Measurements from ENCODE around the gene SRCAP.

Gene SRCAP

DNA sequence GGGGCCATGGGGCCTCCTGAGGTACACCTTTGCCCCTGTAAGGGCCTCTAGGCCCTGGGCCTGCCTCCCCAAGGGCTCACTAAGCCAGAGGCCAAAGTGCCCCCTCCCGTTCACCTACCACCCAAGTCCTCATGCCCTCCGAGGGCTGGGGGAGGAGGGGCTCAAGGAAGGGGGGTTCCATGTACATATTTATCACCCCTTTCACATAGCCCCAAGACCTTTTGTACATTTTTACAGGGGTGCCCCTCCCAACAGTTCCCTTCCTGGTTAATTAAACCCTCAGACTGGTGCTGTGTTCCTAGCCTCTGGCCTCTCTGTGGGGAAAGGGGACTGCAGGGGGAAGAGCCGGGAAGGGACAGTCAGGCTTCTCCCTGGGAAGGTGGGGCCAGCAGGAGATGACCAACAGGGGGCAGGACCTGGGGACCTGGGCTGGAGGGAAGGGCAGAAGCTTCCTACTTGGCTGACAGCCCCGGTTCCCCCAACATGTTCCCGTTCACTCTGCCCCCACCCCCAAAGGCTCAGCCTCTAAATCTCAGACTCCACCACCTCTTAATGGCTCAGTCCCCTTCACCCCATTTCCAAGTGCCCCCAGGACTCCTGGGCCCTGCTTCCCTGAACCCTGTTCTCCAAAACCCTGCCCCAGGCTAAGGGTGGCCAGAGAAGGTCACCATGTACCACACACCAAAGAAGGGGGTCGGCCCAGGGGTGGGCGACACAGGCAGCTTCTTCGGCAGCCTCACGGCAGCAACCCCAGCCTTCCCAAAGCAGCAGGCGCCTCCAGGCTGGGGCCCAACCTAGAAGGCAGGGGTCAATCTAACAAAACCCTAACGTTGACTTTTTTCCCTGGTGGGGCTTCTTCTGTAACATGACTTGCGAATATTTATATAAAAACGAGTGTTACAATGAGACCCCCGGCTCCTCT is 28.8 kb upstream of the SRCAP start:
- H3K4me3 ChIP-seq (ENCODE audit: low read length): no peak overlapping the region
- TF ChIP-seq, protein P1, sequence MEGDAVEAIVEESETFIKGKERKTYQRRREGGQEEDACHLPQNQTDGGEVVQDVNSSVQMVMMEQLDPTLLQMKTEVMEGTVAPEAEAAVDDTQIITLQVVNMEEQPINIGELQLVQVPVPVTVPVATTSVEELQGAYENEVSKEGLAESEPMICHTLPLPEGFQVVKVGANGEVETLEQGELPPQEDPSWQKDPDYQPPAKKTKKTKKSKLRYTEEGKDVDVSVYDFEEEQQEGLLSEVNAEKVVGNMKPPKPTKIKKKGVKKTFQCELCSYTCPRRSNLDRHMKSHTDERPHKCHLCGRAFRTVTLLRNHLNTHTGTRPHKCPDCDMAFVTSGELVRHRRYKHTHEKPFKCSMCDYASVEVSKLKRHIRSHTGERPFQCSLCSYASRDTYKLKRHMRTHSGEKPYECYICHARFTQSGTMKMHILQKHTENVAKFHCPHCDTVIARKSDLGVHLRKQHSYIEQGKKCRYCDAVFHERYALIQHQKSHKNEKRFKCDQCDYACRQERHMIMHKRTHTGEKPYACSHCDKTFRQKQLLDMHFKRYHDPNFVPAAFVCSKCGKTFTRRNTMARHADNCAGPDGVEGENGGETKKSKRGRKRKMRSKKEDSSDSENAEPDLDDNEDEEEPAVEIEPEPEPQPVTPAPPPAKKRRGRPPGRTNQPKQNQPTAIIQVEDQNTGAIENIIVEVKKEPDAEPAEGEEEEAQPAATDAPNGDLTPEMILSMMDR (IDR thresholded peaks at IDR 0.05; ENCODE audit: insufficient read depth, low read depth, low read length, missing control alignments): no peak

DNA sequence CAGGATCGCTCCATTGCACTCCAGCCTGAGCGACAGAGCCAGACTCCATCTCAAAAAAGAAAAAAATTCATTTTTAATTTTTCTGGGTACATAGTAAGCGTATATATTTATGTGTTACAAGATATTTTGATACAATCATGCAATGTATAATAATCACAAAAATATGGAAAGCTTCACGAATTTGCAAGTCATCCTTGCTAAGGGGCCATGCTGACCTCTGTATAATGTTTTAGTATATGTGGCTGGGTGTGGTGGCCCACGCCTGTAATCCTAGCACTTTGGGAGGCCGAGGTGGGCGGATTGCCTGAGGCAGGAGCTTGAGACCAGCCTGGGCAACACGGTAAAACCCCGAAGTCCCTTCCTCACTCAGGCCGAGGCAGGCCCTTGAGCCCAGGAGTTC is 23.8 kb upstream of the SRCAP start:
- TF ChIP-seq, protein P1 (IDR thresholded peaks at IDR 0.05; ENCODE audit: insufficient read depth, low read depth, low read length, missing control alignments): no peak
- no peak overlapping the region for H3K4me3 ChIP-seq (ENCODE audit: low read length)
- DNase-seq (ENCODE audit: low read depth): no peak

More for the DNA sequence above, 28.8 kb upstream of the SRCAP start:
- no peak for DNase-seq (ENCODE audit: low read depth)

DNA sequence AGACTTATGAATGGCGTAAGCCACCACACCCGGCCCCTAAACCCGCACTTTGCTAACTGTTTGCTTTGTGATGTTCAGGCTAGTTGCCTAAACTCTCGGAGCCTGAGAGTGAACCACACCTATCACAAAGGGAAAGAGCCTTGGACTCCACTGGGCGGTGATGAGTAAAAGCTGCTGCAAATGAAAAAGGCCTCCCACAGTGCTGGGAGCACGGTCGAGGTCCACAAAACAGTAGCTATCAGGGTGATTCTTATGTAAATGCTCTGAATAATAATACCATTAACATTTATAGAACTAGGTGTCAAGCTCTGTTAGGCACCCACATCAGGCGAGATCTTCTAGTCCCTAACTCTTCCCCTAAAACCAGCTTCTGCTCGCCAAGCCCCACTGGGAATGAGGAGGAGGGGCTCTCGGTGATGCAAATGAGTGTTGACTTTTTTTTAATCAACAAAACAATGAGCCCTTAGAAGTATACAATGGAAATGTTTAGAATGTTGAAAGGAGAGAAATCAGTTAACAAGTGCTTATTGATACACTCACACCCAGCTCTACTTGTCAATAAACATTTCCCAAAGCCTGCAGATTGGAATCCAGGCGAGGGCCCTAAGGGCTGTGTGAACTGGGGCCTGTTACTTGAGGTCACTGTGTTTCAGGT is 20.9 kb upstream of the SRCAP start:
- no peak overlapping the region for H3K4me3 ChIP-seq (ENCODE audit: low read length)
- TF ChIP-seq, protein P1 (IDR thresholded peaks at IDR 0.05; ENCODE audit: insufficient read depth, low read depth, low read length, missing control alignments): no peak
- no peak for DNase-seq (ENCODE audit: low read depth)

DNA sequence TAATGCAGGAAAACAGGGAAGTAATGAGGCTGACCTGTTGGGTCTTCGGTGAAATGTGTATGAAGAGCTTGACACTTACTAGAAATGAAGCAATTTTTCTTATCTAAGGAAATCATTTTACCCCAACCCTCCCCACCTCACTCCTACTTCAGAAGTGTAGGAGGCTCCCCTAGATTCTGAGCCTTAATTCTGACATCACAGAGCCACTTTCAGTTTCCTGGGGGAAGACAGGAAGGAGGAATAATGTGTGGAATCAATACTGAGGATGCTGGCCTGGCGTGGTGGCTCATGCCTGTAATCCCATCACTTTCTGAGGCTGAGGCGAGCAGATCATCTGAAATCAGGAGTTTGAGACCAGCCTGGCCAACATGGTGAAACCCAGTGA is 20.4 kb upstream of the SRCAP start:
- no peak overlapping the region for H3K4me3 ChIP-seq (ENCODE audit: low read length)
- no peak for DNase-seq (ENCODE audit: low read depth)
- TF ChIP-seq, protein P1 (IDR thresholded peaks at IDR 0.05; ENCODE audit: insufficient read depth, low read depth, low read length, missing control alignments): no peak

DNA sequence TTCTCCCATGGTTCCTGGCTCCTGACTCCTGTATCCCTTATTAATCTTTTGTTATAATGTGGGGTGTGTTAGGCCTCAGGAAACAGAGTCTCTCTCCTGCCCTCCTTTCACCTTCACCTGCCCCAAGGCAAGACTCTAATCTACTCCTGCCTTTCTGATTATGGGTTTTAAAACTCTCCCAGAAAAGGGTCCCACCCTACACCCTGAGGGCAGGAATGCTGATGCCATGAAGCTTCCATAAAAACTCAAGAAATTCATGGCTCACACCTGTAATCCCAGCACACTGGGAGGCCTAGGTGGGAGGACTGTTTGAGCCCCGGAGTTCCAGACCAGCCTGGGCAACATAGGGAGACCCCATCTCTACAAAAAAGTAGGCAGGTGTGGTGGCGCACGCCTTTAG is 18.6 kb upstream of the SRCAP start:
- TF ChIP-seq, protein P1 (IDR thresholded peaks at IDR 0.05; ENCODE audit: insufficient read depth, low read depth, low read length, missing control alignments): no peak
- DNase-seq (ENCODE audit: low read depth): no peak
- no peak overlapping the region for H3K4me3 ChIP-seq (ENCODE audit: low read length)

DNA sequence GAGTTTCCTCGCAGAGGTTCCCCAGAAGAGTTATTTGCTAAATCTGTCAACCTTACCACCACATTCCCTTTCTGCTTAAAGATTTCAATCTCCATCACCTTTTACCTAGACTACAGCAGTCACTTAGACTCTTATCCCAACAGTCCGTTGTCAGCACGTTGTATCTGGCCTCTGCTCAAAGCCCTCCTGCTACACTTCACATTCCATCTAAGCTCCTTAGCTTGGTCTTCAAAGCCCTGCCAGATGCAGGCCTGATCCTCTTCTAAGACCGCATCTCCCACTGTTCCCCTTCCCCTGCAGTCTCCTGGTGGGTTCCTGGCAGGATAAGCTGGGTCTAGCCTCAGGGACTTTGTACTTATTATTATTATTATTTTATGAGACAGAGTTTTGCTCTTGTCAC is 10.3 kb upstream of the SRCAP start:
- no peak for DNase-seq (ENCODE audit: low read depth)
- H3K4me3 ChIP-seq (ENCODE audit: low read length): no peak overlapping the region
- TF ChIP-seq, protein P1 (IDR thresholded peaks at IDR 0.05; ENCODE audit: insufficient read depth, low read depth, low read length, missing control alignments): no peak

Data from epithelial cell of esophagus (primary cell).